ENCODE results near the gene KLK7.

KLK7 gene

DNA sequence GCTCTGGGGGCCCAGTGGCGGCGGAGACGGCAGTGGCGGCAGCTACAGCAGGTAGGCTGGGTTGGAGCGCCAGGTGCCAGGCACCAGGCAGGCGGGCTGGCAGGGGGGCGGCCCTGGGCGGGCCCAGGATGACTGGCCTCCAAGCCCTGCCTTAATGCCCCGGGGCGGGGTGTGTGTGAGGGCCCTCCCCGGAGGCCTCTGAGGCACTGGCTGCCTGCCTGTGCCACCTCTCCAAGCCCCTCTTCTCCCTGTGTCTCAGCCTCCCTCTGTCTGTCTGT is 42.8 kb upstream of the KLK7 start, which contains the start of gene KLK11:
TSS of gene KLK11 (minus strand) at position 63 of the 278 bp plus-strand sequence. CDS start 985 bp downstream, outside the sequence.
- Histone ChIP-seq H3K36me3 (ENCODE audit: insufficient read depth, insufficient read length, low read length) (no peaks in the 10 kb centered on the region), H3K9ac (ENCODE audit: insufficient read length, low read depth) (peak within 1 kb of the TSS; percentile 50), H3K27me3 (ENCODE audit: insufficient read depth, insufficient read length) (no peaks in the 10 kb centered on the region), H3K4me3 (ENCODE audit: insufficient read length, low read depth) (no peak within 1 kb of the TSS), H3K9me3 (ENCODE audit: insufficient read depth, low read length) (no peaks in the 10 kb centered on the region), H3K4me1 (ENCODE audit: insufficient read depth, insufficient read length) (peaks cover 15% of the 10 kb centered on the region)
- DNase-seq (ENCODE audit: low read depth, low spot score), result no peak
- TF ChIP-seq SUZ12 (IDR thresholded peaks at IDR 0.05; ENCODE audit: extremely low read depth, insufficient read depth, insufficient read length) (no peak), ZNF274 (IDR thresholded peaks at IDR 0.05; ENCODE audit: low read depth, low read length) (no peak), YY1 (IDR thresholded peaks at IDR 0.05; ENCODE audit: insufficient read depth, insufficient read length) (no peak)

- TF ChIP-seq YY1 (IDR thresholded peaks at IDR 0.05; ENCODE audit: insufficient read depth, insufficient read length) (no peak), ZNF274 (IDR thresholded peaks at IDR 0.05; ENCODE audit: low read depth, low read length) (no peak), SUZ12 (IDR thresholded peaks at IDR 0.05; ENCODE audit: extremely low read depth, insufficient read depth, insufficient read length) (no peak)
- no peak for DNase-seq (ENCODE audit: low read depth, low spot score)
Measured at GRCh38 chr19:51025809-51026553, 42.3 kb upstream of the KLK7 start.

DNA sequence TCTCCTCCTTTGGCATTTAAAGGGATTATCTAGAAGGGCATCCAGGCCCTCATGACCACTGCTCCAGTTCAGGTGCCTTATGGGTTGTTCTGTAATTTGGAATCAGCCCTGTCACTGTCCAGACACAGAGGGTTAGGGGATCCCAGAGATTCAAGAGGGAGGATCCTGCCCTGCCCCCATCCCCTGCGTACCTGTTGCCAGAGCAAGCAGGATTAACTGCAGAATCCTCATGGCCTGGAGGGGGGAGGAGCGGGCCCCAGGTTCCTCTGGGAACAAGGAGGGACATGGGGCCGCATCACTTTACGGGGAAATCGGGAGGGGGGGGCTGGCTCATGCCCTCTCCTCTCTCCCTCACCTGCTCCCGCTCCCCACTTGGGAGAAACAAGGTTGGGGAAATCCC is 41.7 kb upstream of the KLK7 start:
- TF ChIP-seq ZNF274 (IDR thresholded peaks at IDR 0.05; ENCODE audit: low read depth, low read length) (no peak), SUZ12 (IDR thresholded peaks at IDR 0.05; ENCODE audit: extremely low read depth, insufficient read depth, insufficient read length) (no peak), YY1 (IDR thresholded peaks at IDR 0.05; ENCODE audit: insufficient read depth, insufficient read length) (no peak)
- Histone ChIP-seq H3K4me1 (ENCODE audit: insufficient read depth, insufficient read length) (peaks cover 15% of the 10 kb centered on the region), H3K27me3 (ENCODE audit: insufficient read depth, insufficient read length) (peaks cover under 1% of the 10 kb centered on the region), H3K36me3 (ENCODE audit: insufficient read depth, insufficient read length, low read length) (no peaks in the 10 kb centered on the region), H3K9me3 (ENCODE audit: insufficient read depth, low read length) (no peaks in the 10 kb centered on the region), H3K9ac (ENCODE audit: insufficient read length, low read depth) (no peak overlapping the region), H3K4me3 (ENCODE audit: insufficient read length, low read depth) (no peak overlapping the region)
- no peak for DNase-seq (ENCODE audit: low read depth, low spot score)

More at GRCh38 chr19:51025809-51026553, 42.3 kb upstream of the KLK7 start:
- Histone ChIP-seq H3K9me3 (ENCODE audit: insufficient read depth, low read length) (no peaks in the 10 kb centered on the region), H3K4me1 (ENCODE audit: insufficient read depth, insufficient read length) (peaks cover 15% of the 10 kb centered on the region), H3K36me3 (ENCODE audit: insufficient read depth, insufficient read length, low read length) (no peaks in the 10 kb centered on the region), H3K9ac (ENCODE audit: insufficient read length, low read depth) (no peak overlapping the region), H3K4me3 (ENCODE audit: insufficient read length, low read depth) (no peak overlapping the region), H3K27me3 (ENCODE audit: insufficient read depth, insufficient read length) (no peaks in the 10 kb centered on the region)

- no peak for DNase-seq (ENCODE audit: low read depth, low spot score)
- TF ChIP-seq YY1 (IDR thresholded peaks at IDR 0.05; ENCODE audit: insufficient read depth, insufficient read length) (no peak), ZNF274 (IDR thresholded peaks at IDR 0.05; ENCODE audit: low read depth, low read length) (no peak), SUZ12 (IDR thresholded peaks at IDR 0.05; ENCODE audit: extremely low read depth, insufficient read depth, insufficient read length) (no peak)
- H3K9ac ChIP-seq (ENCODE audit: insufficient read length, low read depth), result no peak overlapping the region
- H3K36me3 ChIP-seq (ENCODE audit: insufficient read depth, insufficient read length, low read length), result no peaks in the 10 kb centered on the region
- H3K9me3 ChIP-seq (ENCODE audit: insufficient read depth, low read length), result no peaks in the 10 kb centered on the region
- peaks cover 5% of the 10 kb centered on the region for H3K27me3 ChIP-seq (ENCODE audit: insufficient read depth, insufficient read length)
- H3K4me3 ChIP-seq (ENCODE audit: insufficient read length, low read depth), result no peak overlapping the region
- peaks cover 15% of the 10 kb centered on the region for H3K4me1 ChIP-seq (ENCODE audit: insufficient read depth, insufficient read length)
Measured at GRCh38 chr19:51024924-51025323, 41.2 kb upstream of the KLK7 start.

- peaks cover 15% of the 10 kb centered on the region for H3K27me3 ChIP-seq (ENCODE audit: insufficient read depth, insufficient read length)
- no peaks in the 10 kb centered on the region for H3K9me3 ChIP-seq (ENCODE audit: insufficient read depth, low read length)
Measured at GRCh38 chr19:51023946-51024345, 40.2 kb upstream of the KLK7 start.

GRCh38 chr19:51022526-51022925 is 38.8 kb upstream of the KLK7 start:
- Histone ChIP-seq H3K4me1 (ENCODE audit: insufficient read depth, insufficient read length) (peaks cover 14% of the 10 kb centered on the region), H3K4me3 (ENCODE audit: insufficient read length, low read depth) (no peak overlapping the region), H3K9ac (ENCODE audit: insufficient read length, low read depth) (no peak overlapping the region), H3K27me3 (ENCODE audit: insufficient read depth, insufficient read length) (peaks cover 23% of the 10 kb centered on the region), H3K36me3 (ENCODE audit: insufficient read depth, insufficient read length, low read length) (no peaks in the 10 kb centered on the region), H3K9me3 (ENCODE audit: insufficient read depth, low read length) (no peaks in the 10 kb centered on the region)
- no peak for TF ChIP-seq SUZ12 (IDR thresholded peaks at IDR 0.05; ENCODE audit: extremely low read depth, insufficient read depth, insufficient read length)
- DNase-seq (ENCODE audit: low read depth, low spot score), result no peak

More at GRCh38 chr19:51023946-51024345, 40.2 kb upstream of the KLK7 start:
- TF ChIP-seq SUZ12 (IDR thresholded peaks at IDR 0.05; ENCODE audit: extremely low read depth, insufficient read depth, insufficient read length), result no peak
- no peak for TF ChIP-seq ZNF274 (IDR thresholded peaks at IDR 0.05; ENCODE audit: low read depth, low read length)
- TF ChIP-seq YY1 (IDR thresholded peaks at IDR 0.05; ENCODE audit: insufficient read depth, insufficient read length), result no peak
- peaks cover 15% of the 10 kb centered on the region for H3K4me1 ChIP-seq (ENCODE audit: insufficient read depth, insufficient read length)
- DNase-seq (ENCODE audit: low read depth, low spot score), result no peak
- no peaks in the 10 kb centered on the region for H3K36me3 ChIP-seq (ENCODE audit: insufficient read depth, insufficient read length, low read length)
- H3K9ac ChIP-seq (ENCODE audit: insufficient read length, low read depth), result no peak overlapping the region
- H3K4me3 ChIP-seq (ENCODE audit: insufficient read length, low read depth), result no peak overlapping the region

GRCh38 chr19:51020988-51021651 is 37.4 kb upstream of the KLK7 start:
- H3K4me1 ChIP-seq (ENCODE audit: insufficient read depth, insufficient read length), result peaks cover 8% of the 10 kb centered on the region
- no peaks in the 10 kb centered on the region for H3K9me3 ChIP-seq (ENCODE audit: insufficient read depth, low read length)
- H3K36me3 ChIP-seq (ENCODE audit: insufficient read depth, insufficient read length, low read length), result no peaks in the 10 kb centered on the region
- H3K9ac ChIP-seq (ENCODE audit: insufficient read length, low read depth), result no peak overlapping the region
- H3K4me3 ChIP-seq (ENCODE audit: insufficient read length, low read depth), result no peak overlapping the region
- no peak for TF ChIP-seq ZNF274 (IDR thresholded peaks at IDR 0.05; ENCODE audit: low read depth, low read length)
- TF ChIP-seq YY1 (IDR thresholded peaks at IDR 0.05; ENCODE audit: insufficient read depth, insufficient read length), result no peak
- TF ChIP-seq SUZ12 (IDR thresholded peaks at IDR 0.05; ENCODE audit: extremely low read depth, insufficient read depth, insufficient read length), result no peak
- DNase-seq (ENCODE audit: low read depth, low spot score), result no peak
- H3K27me3 ChIP-seq (ENCODE audit: insufficient read depth, insufficient read length), result peaks cover 23% of the 10 kb centered on the region
